H1 (cell line): ENCODE measurements around the gene EXOC6. TPM values are rescaled to one million over a fixed set of nuclear protein-coding genes. Genes with fewer than 3 reads are reported as not detected.

Experiments
- CTBP2 ChIP-seq: IDR thresholded peaks from 2 replicates; pipeline ENCODE4 v1.7.0; 2011; ENCODE audit warnings: borderline replicate concordance, mild to moderate bottlenecking, moderate library complexity, mixed read lengths, low read length; ENCODE audit not compliant: insufficient read depth, insufficient read length
- EP300 ChIP-seq, 2 experiments: IDR thresholded peaks; 1 replicate in 1 of 2; 2 replicates in 1 of 2; pipeline ENCODE4 v1.6.1; 2011 to 2012; ENCODE audit warnings: low read depth in 2 of 2, low read length in 2 of 2, mild to moderate bottlenecking in 2 of 2, borderline replicate concordance in 1 of 2, inconsistent platforms in 1 of 2, moderate library complexity in 1 of 2
- KDM1A ChIP-seq: fragments of 200-600, 300-600 bp; sonication (generic); IDR thresholded peaks from 2 replicates; pipeline ENCODE4 v1.7.1; 2016; ENCODE audit warnings: mild to moderate bottlenecking, low read length, borderline replicate concordance
- RBBP5 ChIP-seq: IDR thresholded peaks from 2 replicates; pipeline ENCODE4 v1.7.1; 2012; ENCODE audit warnings: low read depth, mild to moderate bottlenecking, inconsistent platforms, low read length, moderate library complexity, borderline replicate concordance
- SIX5 ChIP-seq: IDR thresholded peaks from 2 replicates; pipeline ENCODE4 v1.6.1; 2011; ENCODE audit warnings: mild to moderate bottlenecking, low read depth, low read length
- TAF1 ChIP-seq: IDR thresholded peaks from 2 replicates; pipeline ENCODE4 v1.6.1; 2011; ENCODE audit warnings: mild to moderate bottlenecking, low read depth, low read length
- TCF12 ChIP-seq: IDR thresholded peaks from 2 replicates; pipeline ENCODE4 v1.6.1; 2011; ENCODE audit warnings: low read depth, mild to moderate bottlenecking, low read length
- polyA plus RNA-seq, 7 experiments: library from polyadenylated mRNA; depleted of rRNA in 3 of 7; stranded (reverse) in 5 of 7; unstranded in 2 of 7; fragments of >200 nt in 5 of 7; fragments of 200-250 nt in 2 of 7; gene quantifications; 1 replicate in 5 of 7; 2 replicates in 1 of 7; 4 replicates in 1 of 7; pipeline versions ENCODE4 v1.2.1 to v1.2.3, GENCODE V29; 2011 to 2013; ENCODE audit warnings: missing spikeins in 2 of 7, mixed read lengths in 2 of 7
- total RNA-seq: library from RNA; stranded (reverse); fragmentation: NEBNext Ultra II Directional; extraction: Animal tissue kit (Norgen Biotek cat#: 25700); gene quantifications from 2 replicates; pipeline ENCODE4 v1.2.1, GENCODE V29; 2021
- TF ChIP-seq, protein P1 (sequence below): fragments of 300-600 bp; sonication (generic); IDR thresholded peaks from 2 replicates; pipeline ENCODE4 v1.7.1; 2012; ENCODE audit warnings: low read length, moderate library complexity, mild to moderate bottlenecking, inconsistent platforms; ENCODE audit not compliant: insufficient replicate concordance
- TF ChIP-seq, protein P2 (sequence below), 3 experiments: IDR thresholded peaks; 1 replicate in 2 of 3; 2 replicates in 1 of 3; pipeline versions ENCODE4 v1.5.1 to v1.6.1; 2011; ENCODE audit warnings: low read length in 3 of 3, mild to moderate bottlenecking in 3 of 3, inconsistent platforms in 2 of 3, low read depth in 1 of 3, moderate library complexity in 1 of 3; ENCODE audit not compliant: insufficient read depth in 1 of 3; ENCODE audit errors: control extremely low read depth in 1 of 3

Gene EXOC6
- total and polyA plus RNA-seq, 2 of the 8 experiments (the other 6 are each of a cell fraction or from before 2014, with no cell fraction given), result 1.7 to 4.5 TPM

GRCh38 chr10:93081318-93081717, 233.0 kb downstream of the EXOC6 start (continued):
- TF ChIP-seq, protein P1, sequence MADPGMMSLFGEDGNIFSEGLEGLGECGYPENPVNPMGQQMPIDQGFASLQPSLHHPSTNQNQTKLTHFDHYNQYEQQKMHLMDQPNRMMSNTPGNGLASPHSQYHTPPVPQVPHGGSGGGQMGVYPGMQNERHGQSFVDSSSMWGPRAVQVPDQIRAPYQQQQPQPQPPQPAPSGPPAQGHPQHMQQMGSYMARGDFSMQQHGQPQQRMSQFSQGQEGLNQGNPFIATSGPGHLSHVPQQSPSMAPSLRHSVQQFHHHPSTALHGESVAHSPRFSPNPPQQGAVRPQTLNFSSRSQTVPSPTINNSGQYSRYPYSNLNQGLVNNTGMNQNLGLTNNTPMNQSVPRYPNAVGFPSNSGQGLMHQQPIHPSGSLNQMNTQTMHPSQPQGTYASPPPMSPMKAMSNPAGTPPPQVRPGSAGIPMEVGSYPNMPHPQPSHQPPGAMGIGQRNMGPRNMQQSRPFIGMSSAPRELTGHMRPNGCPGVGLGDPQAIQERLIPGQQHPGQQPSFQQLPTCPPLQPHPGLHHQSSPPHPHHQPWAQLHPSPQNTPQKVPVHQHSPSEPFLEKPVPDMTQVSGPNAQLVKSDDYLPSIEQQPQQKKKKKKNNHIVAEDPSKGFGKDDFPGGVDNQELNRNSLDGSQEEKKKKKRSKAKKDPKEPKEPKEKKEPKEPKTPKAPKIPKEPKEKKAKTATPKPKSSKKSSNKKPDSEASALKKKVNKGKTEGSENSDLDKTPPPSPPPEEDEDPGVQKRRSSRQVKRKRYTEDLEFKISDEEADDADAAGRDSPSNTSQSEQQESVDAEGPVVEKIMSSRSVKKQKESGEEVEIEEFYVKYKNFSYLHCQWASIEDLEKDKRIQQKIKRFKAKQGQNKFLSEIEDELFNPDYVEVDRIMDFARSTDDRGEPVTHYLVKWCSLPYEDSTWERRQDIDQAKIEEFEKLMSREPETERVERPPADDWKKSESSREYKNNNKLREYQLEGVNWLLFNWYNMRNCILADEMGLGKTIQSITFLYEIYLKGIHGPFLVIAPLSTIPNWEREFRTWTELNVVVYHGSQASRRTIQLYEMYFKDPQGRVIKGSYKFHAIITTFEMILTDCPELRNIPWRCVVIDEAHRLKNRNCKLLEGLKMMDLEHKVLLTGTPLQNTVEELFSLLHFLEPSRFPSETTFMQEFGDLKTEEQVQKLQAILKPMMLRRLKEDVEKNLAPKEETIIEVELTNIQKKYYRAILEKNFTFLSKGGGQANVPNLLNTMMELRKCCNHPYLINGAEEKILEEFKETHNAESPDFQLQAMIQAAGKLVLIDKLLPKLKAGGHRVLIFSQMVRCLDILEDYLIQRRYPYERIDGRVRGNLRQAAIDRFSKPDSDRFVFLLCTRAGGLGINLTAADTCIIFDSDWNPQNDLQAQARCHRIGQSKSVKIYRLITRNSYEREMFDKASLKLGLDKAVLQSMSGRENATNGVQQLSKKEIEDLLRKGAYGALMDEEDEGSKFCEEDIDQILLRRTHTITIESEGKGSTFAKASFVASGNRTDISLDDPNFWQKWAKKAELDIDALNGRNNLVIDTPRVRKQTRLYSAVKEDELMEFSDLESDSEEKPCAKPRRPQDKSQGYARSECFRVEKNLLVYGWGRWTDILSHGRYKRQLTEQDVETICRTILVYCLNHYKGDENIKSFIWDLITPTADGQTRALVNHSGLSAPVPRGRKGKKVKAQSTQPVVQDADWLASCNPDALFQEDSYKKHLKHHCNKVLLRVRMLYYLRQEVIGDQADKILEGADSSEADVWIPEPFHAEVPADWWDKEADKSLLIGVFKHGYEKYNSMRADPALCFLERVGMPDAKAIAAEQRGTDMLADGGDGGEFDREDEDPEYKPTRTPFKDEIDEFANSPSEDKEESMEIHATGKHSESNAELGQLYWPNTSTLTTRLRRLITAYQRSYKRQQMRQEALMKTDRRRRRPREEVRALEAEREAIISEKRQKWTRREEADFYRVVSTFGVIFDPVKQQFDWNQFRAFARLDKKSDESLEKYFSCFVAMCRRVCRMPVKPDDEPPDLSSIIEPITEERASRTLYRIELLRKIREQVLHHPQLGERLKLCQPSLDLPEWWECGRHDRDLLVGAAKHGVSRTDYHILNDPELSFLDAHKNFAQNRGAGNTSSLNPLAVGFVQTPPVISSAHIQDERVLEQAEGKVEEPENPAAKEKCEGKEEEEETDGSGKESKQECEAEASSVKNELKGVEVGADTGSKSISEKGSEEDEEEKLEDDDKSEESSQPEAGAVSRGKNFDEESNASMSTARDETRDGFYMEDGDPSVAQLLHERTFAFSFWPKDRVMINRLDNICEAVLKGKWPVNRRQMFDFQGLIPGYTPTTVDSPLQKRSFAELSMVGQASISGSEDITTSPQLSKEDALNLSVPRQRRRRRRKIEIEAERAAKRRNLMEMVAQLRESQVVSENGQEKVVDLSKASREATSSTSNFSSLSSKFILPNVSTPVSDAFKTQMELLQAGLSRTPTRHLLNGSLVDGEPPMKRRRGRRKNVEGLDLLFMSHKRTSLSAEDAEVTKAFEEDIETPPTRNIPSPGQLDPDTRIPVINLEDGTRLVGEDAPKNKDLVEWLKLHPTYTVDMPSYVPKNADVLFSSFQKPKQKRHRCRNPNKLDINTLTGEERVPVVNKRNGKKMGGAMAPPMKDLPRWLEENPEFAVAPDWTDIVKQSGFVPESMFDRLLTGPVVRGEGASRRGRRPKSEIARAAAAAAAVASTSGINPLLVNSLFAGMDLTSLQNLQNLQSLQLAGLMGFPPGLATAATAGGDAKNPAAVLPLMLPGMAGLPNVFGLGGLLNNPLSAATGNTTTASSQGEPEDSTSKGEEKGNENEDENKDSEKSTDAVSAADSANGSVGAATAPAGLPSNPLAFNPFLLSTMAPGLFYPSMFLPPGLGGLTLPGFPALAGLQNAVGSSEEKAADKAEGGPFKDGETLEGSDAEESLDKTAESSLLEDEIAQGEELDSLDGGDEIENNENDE, result no peak
- TF ChIP-seq, protein P2, sequence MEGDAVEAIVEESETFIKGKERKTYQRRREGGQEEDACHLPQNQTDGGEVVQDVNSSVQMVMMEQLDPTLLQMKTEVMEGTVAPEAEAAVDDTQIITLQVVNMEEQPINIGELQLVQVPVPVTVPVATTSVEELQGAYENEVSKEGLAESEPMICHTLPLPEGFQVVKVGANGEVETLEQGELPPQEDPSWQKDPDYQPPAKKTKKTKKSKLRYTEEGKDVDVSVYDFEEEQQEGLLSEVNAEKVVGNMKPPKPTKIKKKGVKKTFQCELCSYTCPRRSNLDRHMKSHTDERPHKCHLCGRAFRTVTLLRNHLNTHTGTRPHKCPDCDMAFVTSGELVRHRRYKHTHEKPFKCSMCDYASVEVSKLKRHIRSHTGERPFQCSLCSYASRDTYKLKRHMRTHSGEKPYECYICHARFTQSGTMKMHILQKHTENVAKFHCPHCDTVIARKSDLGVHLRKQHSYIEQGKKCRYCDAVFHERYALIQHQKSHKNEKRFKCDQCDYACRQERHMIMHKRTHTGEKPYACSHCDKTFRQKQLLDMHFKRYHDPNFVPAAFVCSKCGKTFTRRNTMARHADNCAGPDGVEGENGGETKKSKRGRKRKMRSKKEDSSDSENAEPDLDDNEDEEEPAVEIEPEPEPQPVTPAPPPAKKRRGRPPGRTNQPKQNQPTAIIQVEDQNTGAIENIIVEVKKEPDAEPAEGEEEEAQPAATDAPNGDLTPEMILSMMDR (IDR thresholded peaks at IDR 0.05; ENCODE audit: control extremely low read depth in 1 of 3, insufficient read depth in 1 of 3, low read depth in 1 of 3, low read length in 3 of 3), result no peak
- TF ChIP-seq TCF12 (no peak), EP300 (IDR thresholded peaks at IDR 0.05; ENCODE audit: borderline replicate concordance in 1 of 2, low read depth in 2 of 2, low read length in 2 of 2) (no peak), TAF1 (no peak), SIX5 (no peak), KDM1A (no peak), CTBP2 (no peak), RBBP5 (no peak)
